HG02678 (cell line): ENCODE results near the gene SERINC3.

Source experiments
- ATAC-seq: cut with Tn5 transposase; IDR thresholded peaks from one replicate; pipeline ENCODE4 v1.9.1; 2021; ENCODE audit warnings: mild to moderate bottlenecking, moderate library complexity; ENCODE audit not compliant: unreplicated experiment

SERINC3 gene

DNA sequence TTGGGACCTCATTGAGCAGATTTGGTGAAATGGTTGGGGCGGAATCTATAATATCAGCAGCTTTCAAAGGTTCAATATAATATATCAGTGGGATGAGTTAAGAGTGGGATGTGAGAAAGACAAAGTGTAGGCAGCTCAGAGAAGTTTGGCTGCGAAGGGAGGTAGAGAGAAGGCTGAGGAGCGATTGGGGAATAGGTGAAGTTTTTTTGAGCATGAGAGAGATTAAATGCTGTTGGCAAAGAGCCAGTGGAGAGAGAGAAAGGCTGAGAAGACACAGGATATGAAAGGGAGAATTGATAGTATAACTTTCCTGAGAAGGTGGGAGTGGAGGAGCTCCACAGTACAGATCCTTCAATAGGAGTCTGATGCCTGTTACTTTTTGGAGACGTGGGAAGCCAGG is 12.1 kb upstream of the SERINC3 start:
- ATAC-seq = no peak

DNA sequence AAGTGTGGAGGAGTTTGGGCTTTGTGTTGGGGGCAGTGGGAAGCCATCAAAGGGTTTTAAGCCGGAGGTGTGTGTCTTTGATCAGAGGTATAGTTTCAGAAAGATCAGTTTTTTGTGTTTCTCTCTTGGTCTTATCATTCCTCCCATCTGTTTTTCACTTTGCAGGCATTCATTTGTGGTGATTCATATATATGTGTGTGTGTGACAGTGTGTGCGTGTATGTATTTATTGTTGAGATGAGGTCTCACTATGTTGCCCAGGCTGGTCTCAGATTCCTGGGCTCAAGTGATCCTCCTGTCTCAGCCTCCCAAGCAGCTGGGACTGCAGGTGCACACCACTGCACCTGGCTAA is 11.1 kb upstream of the SERINC3 start:
- no peak for ATAC-seq

GRCh38 chr20:44532259-44532980 is 10.6 kb upstream of the SERINC3 start:
- no peak for ATAC-seq

GRCh38 chr20:44528309-44528708 is 6.4 kb upstream of the SERINC3 start:
- ATAC-seq = no peak

DNA sequence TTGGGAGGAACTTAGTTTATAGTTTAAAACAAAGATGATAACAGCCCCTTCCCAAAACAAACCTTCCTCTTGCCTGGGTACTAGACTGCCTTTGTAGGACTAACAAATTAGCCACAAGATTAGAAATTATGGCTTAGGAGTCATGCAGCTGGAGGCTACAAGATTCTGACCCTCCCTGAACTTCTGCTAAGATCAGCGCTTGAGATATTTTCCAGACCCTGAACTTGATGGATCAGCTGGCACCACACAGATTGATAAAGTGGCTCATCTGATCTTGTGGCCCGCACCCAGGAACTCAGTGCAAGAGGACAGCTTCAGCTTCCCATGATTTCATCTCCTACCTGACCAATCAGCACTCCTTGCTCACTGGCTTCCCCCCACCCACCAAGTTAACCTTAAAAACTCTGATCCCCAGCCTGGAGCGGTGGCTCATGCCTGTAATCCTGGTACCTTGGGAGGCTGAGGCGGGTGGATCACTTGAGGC is 5.9 kb upstream of the SERINC3 start:
- no peak for ATAC-seq

- no peak for ATAC-seq
These were observed 4.3 kb upstream of the SERINC3 start for GRCh38 chr20:44526129-44526528.

DNA sequence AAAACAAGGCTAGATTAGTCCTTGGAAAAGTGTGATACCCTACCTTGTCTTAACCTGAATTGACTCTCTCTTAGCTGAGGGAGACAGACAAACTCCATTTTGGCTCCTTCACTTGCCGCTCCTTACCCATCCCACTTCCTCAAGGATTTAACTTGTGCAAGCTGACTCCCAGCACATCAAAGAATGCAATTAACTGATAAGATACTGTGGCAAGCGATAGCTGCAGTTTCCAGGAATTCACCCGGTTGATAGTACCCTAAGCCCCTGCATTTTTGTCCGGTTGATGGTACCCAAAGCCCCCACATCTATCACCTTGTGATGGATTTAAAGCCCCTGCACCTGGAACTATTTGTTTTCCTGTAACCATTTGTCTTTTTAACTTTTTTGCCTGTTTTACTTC is 1.9 kb upstream of the SERINC3 start:
- no peak for ATAC-seq

DNA sequence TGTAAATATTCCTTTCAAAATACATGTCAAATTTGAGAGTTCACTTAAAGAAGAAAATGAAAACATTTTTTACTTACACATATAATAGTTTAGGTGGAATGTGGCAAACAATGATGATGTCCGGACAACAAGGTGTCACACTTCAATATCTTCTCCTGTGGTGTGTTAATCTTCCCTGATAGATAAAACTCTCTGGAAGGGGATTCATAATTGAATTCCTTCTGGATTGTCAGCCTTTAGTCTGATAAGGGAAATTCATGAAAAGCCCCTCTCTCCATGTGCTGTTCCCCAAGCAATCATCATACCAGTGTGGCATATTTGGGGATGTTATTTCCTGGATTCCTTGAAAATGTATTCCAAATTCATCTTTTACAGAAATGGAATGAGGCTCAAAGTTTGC is 971 bp upstream of the SERINC3 start:
- ATAC-seq = no peak

- no peak for ATAC-seq
These were observed 989 bp downstream of the SERINC3 start for GRCh38 chr20:44520881-44521280.

GRCh38 chr20:44518248-44518647 is 3.6 kb downstream of the SERINC3 start:
- ATAC-seq = no peak

DNA sequence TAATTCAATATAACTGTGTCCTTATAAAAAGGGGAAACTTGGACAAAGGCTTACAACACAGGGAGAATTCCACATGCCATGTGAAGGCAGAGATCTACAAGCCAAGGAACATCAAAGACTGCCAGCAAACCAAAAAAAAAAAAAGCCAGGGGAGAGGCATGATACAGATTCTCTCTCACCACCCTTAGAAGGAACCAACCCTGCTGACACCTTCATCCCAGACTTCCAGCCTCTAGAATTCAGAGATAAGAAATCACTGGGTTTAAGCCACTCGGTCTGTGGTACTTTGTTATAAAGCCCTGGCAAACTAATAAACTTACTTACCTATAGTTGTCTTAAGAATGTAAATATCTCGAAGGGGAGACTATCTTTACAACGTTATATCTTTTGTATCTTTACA is 4.4 kb downstream of the SERINC3 start:
- no peak for ATAC-seq

DNA sequence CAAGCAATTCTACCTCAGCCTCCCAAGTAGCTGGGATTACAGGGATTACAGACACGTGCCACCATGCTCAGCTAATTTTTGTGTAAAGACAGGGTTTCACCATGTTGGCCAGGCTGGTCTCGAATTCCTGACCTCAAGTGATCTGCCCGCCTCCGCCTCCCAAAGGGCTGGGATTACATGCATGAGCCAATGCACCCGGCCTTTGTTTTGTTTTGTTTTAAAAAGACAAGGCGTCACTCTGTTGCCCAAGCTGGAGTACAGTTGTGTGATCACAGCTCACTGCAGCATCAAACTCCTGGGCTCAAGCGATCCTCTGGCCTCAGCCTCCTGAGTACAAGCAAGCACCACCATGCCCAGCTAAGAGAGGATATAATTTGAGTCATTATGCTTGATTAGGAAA is 5.4 kb downstream of the SERINC3 start:
- no peak for ATAC-seq

DNA sequence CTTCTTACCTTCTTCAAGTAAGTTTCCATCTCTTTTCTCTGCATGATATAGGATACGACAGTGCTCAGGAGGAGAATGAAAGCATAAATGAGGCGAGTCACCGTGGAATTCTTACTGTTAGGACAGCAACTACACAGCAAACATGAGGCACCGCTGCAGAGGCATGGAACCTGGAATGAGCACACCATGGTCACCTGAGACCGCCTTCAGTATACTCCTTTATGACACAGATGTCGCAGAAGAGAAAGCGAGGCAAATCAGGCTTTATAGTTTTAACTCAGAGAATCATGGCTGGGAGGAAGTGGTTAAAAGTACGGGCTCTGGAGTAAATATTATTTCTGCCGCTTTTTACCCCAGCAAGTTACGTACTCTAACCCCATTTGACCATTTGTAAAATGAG is 8.0 kb downstream of the SERINC3 start:
- ATAC-seq = no peak

- no peak for ATAC-seq
These were observed 12.1 kb downstream of the SERINC3 start for GRCh38 chr20:44509762-44510161.

DNA sequence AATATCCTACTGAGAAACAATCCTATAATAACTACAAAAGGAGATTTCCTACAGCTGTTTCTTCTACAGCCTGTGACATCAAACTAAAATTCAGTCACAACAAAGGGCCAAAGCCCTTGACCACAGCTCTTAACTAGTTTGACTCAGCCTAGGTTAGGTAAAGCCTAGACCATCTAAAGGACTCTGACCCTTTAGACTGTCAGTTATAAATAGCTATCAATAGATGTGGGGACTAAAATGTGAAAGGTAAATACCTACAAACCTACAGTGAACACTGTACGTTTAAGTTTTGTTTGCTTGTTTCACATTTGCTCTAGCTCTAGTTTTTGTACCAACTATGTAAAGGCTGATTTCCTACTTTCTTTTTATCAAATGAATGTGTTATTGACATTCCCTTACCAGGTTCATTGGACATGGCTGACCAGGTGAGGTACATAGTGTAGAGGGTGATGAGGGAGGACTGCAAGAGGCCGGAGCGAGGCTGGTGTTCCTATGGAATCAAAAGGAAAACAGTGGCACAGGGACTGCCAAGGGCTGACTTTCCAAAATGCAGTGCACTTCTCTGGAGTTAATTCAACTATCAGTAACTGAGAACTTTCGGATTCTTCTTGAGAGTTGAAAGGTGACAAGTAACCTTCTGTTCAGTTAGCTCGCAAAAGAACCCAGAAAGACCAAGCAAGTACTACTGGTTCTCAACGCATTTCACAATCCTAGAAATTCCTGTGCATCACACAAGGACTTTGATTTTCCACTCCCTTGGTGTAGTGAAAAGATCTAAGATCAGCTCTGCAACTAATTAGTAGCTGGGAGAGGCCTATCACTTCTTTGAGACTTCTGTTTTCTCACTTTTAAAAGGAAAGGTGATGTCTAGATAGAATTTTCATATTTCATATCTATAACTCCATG is 17.2 kb downstream of the SERINC3 start:
- ATAC-seq = no peak

DNA sequence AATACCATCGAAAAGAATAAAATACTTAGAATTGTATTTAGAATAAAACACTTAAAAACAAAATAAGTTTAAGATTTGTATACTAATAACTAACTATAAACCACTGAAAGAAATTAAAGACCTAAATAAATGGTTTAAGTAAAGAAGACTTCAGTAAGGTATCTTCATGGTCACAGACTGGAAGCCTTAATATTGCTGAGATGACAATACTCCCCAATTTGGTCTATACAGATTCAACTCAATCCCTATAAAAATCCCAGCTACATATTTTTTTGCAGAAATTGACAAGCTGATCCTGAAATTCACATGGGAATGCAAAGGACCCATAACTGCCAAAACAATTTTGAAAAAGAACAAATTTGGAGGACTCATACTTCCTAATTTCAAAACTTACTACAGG is 18.9 kb downstream of the SERINC3 start:
- ATAC-seq = no peak

DNA sequence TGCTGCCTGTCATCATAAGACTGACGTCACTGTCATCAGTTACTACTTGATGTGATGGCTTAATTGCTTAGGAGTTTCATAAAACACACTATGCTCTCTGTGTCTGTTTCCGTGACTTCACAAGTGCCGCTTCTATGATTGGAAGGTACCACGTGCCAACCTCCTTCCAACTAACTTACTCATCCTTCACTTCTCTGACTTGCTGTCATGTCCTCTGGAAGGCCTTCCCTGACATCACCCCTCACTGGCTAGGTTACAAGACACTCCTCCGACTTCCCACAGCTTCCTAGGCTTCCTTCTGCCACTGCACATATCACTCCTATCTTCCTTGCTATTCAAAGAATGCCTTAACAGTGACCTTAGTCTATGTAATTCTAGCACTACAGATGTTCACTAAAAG is 20.4 kb downstream of the SERINC3 start:
- ATAC-seq = no peak

DNA sequence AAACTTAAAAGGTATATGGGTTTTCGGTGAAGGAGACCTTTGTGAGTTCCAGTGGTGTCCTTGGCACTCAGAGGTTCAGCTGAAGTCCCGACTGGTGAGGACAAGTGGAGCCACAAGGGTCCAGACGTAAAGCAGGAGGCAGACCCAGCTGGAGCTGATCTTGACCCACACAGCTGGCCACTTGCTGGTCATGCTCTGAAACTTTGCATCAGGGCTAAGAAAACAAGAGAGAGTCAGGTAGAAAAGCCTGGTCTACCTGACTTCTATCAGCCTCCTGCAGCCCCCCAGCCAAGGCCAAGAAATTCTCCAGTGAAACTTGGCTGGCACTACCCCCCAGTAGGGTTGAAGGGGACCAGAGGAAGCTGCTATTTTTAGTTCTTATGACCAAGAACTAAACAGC is 21.6 kb downstream of the SERINC3 start:
- ATAC-seq = no peak

DNA sequence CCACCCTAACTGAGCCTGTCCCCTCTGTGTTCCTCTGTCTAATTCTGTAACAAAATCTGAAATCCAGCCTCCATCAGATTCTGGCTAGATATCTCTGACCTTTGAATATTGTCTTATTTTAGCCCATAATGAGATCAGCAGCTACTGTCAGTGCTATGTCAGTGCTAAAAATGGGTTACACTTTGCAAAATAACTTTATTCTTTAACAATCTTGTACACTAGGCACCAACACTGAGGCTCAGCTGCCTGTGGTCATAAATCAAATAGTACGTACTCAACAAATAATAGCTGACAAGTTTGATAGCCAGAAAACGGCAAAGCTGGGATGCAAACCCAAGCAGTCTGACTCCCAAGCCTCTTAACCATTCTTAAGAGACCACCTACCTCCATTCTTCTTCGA is 24.1 kb downstream of the SERINC3 start:
- ATAC-seq = no peak

GRCh38 chr20:44496976-44497375 is 24.9 kb downstream of the SERINC3 start:
- no peak for ATAC-seq

DNA sequence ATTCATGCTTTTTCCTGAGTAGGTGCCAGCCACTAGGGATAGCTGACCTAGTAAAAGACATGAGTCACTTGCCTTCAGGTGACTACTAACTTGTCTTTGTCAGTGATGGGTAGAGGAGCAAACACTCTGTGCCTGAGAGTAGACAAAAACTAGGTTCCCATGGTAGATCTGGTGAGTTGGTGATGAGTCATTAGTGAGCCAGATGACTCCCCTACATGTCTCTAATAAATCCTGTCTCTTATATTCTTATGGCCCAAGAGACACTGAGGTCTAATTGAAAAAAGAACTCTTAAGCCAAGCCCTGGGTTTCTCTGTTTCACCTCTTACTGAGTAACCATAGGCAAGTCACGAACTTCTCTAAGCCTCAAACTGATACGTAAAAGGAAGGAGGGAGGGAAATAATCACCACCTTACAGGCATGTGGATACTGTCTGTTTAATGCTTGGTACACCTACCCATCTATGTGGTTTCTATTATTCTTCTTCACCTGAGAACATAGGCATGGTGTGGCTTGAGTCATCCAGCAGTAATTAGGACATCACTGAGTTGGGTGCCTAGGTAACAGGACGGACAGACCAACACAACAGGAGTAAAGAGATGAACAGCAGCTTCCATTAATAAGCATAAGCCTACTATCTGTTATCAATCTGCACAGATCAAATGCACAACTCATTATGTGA is 25.9 kb downstream of the SERINC3 start:
- no peak for ATAC-seq

DNA sequence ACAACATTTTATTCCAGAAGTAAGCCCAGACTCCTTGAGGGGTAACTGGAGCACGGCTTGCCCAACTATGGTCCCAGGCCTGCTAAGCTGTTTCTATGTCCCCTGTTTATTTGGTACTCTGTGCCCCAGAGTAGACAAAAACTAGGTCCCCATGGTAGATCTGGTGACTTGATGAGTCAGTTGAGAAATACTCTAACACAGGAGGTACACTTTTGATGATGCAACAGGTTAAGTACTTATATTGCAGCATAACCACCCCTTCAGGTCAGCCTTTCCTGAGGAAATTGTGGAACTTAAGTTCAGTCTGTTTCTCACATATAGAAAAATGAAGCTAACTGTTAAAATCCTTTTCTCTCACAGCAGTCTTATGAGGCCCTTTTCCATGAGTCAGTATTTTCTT is 26.6 kb downstream of the SERINC3 start:
- ATAC-seq = no peak
